MG63 (cell line): ENCODE results near the gene ADAM19. TPM values are rescaled to one million over a fixed set of nuclear protein-coding genes. Genes with fewer than 3 reads are reported as not detected.
"Not testable (repeated sequence)": the region's sequence is repeated elsewhere in the genome, so short reads cannot be mapped to it uniquely, and the experiment has no call there.

Experiments used
- DNase-seq: peaks from one replicate; pipeline ENCODE4 v3.0.0-alpha.2; 2020
- H3K27me3 ChIP-seq: fragments of 250-450 bp; sonication (Bioruptor Pico); 2 replicates; pipeline ENCODE4 v1.5.1; 2020; ENCODE audit warnings: mild to moderate bottlenecking, moderate library complexity
- H3K36me3 ChIP-seq: fragments of 250-450 bp; sonication (Bioruptor Pico); 2 replicates; pipeline ENCODE4 v1.5.1; 2020; ENCODE audit warnings: mild to moderate bottlenecking, moderate library complexity
- H3K4me3 ChIP-seq: fragments of 250-450 bp; sonication (Bioruptor Pico); 2 replicates; pipeline ENCODE4 v1.5.1; 2020; ENCODE audit warnings: mild to moderate bottlenecking, moderate library complexity
- H3K9me3 ChIP-seq: fragments of 250-450 bp; sonication (Bioruptor Pico); 2 replicates; pipeline ENCODE4 v1.5.1; 2020; ENCODE audit warnings: mild to moderate bottlenecking, moderate library complexity
- total RNA-seq: library from RNA; depleted of rRNA; stranded (reverse); fragments of >200 nt; shearing (Covaris generic); gene quantifications from 2 replicates; pipeline ENCODE4 v1.2.3, GENCODE V29; 2014; ENCODE audit warnings: low replicate concordance

The ADAM19 gene
- total RNA-seq, 1 experiment from 2014 or later: 16.4 TPM

DNA sequence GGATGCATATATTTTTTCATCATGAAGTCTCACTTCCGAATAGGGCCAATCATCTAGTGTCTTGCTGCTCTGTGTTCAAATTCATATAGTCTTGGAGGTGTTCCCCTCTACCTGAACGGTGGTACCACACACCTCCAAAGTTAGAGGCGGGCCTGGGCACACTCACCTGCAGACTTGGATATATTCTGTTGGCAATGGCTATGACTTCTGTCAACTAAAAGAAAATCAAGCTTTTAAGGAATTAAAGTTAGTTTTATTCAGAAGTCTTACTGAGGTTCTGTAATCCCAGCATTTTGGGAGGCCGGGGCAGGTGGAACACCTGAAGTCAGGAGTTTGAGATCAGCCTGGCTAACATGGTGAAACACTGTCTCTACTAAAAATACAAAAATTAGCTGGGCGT is 118.2 kb downstream of the ADAM19 start:
- peaks cover 6% of the 10 kb centered on the region for H3K27me3 ChIP-seq
- H3K4me3 ChIP-seq: no peak overlapping the region
- H3K9me3 ChIP-seq: no peaks in the 10 kb centered on the region
- no peaks in the 10 kb centered on the region for H3K36me3 ChIP-seq
- DNase-seq: no peak

DNA sequence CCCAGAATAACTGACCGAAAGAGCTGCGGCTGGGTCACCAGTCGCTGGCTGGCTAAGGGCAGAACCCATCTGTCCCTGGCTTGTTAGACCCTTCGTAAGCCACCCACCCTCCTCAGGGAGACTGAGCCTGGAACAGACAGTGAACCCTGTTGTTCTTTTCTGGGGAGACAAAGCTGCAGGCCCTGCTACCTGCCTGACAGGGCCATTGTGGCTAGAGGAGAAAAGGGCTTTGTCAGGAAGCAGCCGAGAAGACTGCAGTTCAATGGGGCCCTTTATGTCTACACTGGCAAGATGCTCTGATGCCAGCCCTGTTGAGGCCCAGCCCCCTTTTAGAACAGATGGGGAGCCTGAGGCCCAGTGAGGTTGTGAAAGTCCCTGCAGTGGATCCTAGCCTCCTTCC is 119.3 kb downstream of the ADAM19 start:
- DNase-seq: no peak
- Histone ChIP-seq H3K36me3 (no peaks in the 10 kb centered on the region), H3K4me3 (no peak overlapping the region), H3K9me3 (no peaks in the 10 kb centered on the region), H3K27me3 (peaks cover 6% of the 10 kb centered on the region)

DNA sequence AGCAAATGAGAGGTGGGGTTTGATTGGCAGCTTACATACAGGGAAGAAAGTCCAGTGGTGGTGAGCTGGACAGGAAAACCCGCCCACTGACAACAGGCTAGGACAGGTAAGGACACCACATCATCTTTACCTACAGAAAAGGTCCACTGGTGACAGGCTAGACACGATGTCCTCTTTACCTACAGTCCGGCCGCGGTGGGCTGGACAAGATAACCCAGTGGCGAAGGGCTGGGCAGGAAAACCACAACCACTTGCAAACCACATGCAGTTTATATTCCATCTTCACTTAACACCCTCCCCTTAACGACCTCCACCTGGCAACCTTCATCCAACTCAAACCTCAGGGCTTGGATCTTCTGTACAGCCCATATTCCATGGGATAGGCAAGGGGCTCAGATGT is 120.5 kb downstream of the ADAM19 start:
- H3K9me3 ChIP-seq: no peaks in the 10 kb centered on the region
- no peak overlapping the region for H3K4me3 ChIP-seq
- DNase-seq: no peak
- H3K27me3 ChIP-seq: no peaks in the 10 kb centered on the region; the same call in 1 of the 2 replicates
- H3K36me3 ChIP-seq: no peaks in the 10 kb centered on the region

DNA sequence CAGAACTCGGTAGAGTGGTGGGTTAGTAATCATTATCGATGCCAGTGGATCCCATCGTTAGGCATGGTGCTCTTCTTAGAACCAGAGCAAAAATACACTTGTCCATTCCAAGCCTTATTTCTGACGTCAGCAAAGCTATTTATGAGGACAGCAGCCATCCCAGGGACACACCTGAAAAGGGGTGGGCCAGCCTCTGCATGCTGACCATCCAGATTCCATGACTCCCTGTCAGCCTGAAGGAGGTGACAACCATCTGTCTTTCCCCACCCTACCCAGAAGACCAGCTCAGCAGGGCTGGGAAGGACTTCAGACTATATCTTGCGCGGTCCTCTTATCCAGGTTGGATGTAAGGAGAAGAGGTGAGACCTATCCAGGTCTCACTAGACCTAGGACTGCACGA is 121.3 kb downstream of the ADAM19 start:
- Histone ChIP-seq H3K27me3 (no peaks in the 10 kb centered on the region), H3K36me3 (no peaks in the 10 kb centered on the region), H3K4me3 (no peak overlapping the region), H3K9me3 (no peaks in the 10 kb centered on the region)
- DNase-seq: no peak

DNA sequence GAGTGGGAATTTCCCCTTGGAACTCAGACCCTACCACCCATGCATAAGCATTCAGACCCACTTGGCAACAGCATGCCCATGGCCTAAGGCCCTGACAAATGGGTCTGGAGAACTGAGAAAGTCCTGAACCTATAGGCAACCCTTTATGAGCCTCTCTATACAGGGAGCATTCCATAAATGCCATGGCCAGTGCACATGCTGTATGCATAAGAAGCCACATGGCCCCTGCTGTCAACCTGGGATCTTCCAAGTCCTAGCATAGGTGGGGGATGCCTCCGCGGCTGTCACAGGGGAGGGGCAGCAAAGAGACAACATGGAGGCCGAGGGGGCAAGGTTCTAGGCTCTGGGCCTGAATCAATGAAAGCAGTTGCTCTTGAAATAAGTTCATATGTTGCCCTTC is 123.8 kb downstream of the ADAM19 start:
- H3K36me3 ChIP-seq: no peaks in the 10 kb centered on the region
- H3K27me3 ChIP-seq: no peaks in the 10 kb centered on the region
- H3K4me3 ChIP-seq: no peak overlapping the region
- H3K9me3 ChIP-seq: no peaks in the 10 kb centered on the region
- no peak for DNase-seq

DNA sequence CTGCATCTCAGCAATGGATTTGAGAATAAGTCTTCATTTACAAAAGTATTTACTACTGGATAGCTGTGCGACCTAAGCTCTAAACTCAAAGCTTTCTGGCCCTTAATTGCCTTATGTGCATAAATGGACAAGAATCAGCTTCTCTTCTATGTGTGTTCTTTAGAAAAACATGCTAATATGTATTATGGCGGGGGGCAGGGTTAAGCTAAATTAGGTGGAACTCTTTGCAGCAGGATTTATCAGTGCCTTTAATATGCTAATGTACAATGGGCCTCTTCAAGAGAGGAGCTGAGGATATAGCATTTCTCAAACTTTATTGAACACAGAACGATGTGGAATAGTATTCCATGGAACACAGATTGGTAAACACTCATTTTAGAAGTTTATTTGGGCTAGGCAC is 125.6 kb downstream of the ADAM19 start:
- no peak for DNase-seq
- H3K4me3 ChIP-seq: no peak overlapping the region

DNA sequence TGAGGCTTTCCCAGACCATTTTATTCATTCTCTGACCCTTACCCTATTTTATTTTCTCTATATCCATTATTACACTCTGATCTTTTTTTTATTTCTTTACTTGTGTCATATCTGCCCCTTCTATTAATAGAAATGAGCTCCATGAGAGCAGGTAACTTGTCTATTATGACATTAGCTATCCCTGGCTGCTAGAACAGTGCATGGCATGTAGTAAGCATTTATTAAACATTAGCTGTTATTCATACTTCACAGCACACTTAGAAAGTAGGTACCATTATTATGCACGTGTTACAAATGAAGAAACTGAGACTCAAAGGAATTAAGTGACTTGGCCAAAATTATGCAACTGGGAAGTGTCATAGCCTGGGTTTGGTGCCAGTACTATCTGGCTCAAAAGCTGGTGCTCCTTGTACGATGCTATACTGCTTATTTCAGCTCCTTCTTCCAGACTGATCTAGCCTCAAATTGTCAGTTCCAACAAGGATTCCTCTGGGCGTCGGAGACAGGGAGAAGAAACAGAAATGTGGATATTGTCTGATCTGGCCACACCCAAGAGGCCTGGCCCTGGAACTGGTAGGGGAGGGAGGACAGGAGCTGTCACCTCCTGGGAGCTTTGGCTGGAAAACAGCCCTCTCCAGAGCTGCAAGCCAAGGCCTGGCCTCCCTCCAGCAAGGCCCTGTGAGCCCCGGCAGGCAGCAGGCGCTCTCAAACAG is 126.4 kb downstream of the ADAM19 start:
- Histone ChIP-seq H3K36me3 (no peaks in the 10 kb centered on the region), H3K27me3 (no peaks in the 10 kb centered on the region), H3K4me3 (no peak overlapping the region), H3K9me3 (no peaks in the 10 kb centered on the region)
- no peak for DNase-seq

More for the DNA sequence above, 125.6 kb downstream of the ADAM19 start:
- Histone ChIP-seq H3K9me3 (no peaks in the 10 kb centered on the region), H3K36me3 (no peaks in the 10 kb centered on the region), H3K27me3 (no peaks in the 10 kb centered on the region)

DNA sequence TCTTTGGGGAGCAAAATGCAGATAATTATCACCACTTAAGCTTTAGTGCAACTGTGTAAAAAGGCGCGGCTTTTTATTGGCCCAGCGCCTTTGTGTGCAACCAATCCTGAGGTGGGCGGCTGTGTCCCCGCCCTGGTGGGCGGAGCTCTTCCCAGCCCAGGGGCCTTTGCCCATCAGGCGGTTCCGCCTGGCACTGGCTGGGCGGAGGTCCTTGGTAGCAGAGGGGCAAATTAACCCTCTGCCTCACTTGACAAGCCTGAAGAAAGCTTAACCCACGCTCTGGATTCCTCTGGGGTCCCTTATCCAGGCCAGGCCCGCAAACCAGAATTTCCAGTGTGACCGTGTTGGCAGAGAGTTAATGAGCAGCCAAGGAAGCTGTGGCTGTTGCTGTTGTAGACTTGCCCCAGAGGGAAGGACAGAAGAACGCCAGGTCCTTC is 128.4 kb downstream of the ADAM19 start:
- Histone ChIP-seq H3K4me3 (no peak overlapping the region), H3K36me3 (no peaks in the 10 kb centered on the region), H3K27me3 (no peaks in the 10 kb centered on the region), H3K9me3 (no peaks in the 10 kb centered on the region)
- DNase-seq: no peak

DNA sequence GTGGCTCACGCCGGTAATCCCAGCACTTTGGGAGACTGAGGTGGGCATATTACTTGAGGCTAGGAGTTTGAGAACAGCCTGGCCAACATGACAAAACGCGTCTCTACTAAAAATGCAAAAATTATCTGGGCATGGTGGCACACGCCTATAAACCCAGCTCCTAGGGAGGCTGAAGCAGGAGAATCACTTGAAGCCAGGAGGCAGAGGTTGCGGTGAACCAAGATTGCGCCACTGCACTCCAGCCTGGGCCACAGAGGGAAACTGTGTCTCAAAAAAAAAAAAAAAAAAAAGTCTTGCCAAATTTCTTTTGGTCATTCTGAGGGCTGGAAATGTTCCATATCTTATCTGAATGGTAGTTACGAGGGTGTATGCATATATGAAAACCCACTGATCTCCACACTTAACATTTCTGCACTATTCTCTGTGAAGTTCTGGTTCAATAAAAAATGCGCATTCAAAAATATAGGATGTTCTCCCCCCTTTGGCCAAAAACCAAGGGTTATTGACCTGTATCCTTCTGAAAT is 129.1 kb downstream of the ADAM19 start:
- no peaks in the 10 kb centered on the region for H3K36me3 ChIP-seq
- DNase-seq: no peak
- no peaks in the 10 kb centered on the region for H3K9me3 ChIP-seq
- no peaks in the 10 kb centered on the region for H3K27me3 ChIP-seq
- H3K4me3 ChIP-seq: no peak overlapping the region

DNA sequence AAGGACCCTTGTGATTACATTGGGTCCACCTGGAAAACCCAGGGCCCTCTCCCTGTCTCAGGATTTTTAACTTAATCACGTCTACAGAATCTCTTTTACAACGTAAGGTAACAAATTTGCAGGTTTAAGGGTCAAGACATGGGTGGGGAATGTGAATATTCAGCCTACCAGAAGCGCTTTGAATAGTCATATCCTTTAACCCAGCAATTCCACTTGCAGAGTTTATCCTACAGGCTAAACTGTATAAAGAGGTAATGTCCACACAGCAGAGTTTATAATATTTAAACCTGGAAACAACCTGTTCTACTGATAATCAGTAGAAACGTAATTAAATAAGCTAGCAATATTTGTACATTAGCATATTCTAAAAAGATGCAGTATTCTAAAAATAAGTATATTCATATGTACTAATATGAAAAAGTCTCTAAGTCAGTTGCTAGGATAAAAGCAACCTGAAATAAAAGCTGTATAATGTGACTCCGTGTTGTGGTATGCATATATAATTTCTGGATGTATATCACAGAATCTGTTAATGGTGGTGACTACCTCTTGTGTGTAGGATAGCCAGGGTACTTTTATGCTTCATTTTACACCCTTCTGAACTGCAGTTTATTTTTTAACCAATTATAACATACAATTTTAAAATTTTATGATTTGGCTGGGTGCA is 129.7 kb downstream of the ADAM19 start:
- H3K36me3 ChIP-seq: no peaks in the 10 kb centered on the region
- no peak overlapping the region for H3K4me3 ChIP-seq
- H3K9me3 ChIP-seq: no peaks in the 10 kb centered on the region
- DNase-seq: no peak
- no peaks in the 10 kb centered on the region for H3K27me3 ChIP-seq

DNA sequence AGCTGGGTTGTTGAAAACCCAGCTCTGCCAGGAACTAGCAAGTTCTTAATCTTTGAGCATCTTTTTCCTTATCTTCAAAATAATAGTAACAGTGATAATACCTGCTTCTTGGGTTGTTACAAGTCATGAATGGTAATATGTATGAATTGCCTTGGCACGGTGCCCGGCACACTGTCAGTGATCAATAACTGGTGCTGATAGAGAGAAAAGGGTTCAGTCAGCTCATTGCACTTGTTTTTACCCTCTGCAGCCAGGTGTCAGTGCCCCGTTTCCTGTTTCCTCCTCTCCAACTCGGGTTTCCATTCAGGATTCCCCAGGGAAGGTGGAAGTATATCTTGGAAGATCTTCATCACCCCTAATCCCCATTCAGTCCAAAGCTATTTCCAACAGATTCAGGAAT is 131.4 kb downstream of the ADAM19 start:
- DNase-seq: no peak
- Histone ChIP-seq H3K4me3 (no peak overlapping the region), H3K27me3 (no peaks in the 10 kb centered on the region), H3K36me3 (no peaks in the 10 kb centered on the region), H3K9me3 (no peaks in the 10 kb centered on the region)

DNA sequence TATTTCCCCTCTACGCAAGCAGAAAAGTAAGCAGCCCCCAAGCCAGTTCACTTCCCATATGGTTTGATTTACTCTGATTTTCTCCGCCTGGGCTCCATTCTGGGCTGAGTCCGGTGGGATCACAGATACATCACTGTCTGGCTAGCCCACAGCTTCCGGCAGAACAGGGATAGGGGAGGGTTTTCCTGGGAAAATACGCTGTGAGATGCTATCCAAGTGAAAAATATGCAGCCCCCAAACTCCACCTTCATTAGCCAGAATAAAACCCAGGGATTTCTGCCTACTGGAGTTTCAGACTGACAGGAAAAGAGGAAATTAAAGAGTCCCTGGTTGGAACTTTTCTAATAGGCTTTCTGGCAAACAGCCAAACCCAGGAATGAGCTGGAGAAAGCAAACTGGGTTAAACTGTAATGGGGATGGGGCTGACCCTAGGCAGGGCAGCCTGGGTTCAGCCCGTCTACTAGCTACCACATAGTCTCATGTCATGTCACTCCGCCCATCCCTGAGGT is 132.5 kb downstream of the ADAM19 start:
- Histone ChIP-seq H3K36me3 (no peaks in the 10 kb centered on the region), H3K9me3 (0 out of 2 replicates have a peak, but pooled peaks cover 4% of the 10 kb centered on the region), H3K4me3 (no peak overlapping the region), H3K27me3 (no peaks in the 10 kb centered on the region)
- no peak for DNase-seq

DNA sequence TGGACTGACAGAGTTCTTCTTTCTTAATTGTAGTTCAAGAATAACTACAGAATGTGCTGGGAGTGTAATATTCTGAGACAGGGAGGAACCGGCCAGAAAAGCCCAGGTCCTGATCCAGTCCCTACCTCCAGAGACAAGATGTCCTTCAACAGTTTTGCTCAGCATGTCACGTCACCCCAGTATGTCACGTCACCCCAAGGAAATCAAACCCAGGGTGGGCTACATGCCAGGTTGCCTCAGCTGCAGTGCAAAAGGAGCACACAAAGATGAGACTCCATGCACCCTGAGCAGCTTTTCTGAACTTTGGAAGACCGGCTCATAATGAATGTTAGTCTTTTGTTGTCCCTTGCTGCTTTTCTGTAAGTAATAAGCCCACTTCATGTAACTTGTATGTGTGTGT is 141.5 kb downstream of the ADAM19 start:
- DNase-seq: no peak
- peaks cover 9% of the 10 kb centered on the region; the same call in 1 of the 2 replicates for H3K9me3 ChIP-seq
- H3K36me3 ChIP-seq: no peaks in the 10 kb centered on the region
- no peak overlapping the region for H3K4me3 ChIP-seq
- no peaks in the 10 kb centered on the region for H3K27me3 ChIP-seq

DNA sequence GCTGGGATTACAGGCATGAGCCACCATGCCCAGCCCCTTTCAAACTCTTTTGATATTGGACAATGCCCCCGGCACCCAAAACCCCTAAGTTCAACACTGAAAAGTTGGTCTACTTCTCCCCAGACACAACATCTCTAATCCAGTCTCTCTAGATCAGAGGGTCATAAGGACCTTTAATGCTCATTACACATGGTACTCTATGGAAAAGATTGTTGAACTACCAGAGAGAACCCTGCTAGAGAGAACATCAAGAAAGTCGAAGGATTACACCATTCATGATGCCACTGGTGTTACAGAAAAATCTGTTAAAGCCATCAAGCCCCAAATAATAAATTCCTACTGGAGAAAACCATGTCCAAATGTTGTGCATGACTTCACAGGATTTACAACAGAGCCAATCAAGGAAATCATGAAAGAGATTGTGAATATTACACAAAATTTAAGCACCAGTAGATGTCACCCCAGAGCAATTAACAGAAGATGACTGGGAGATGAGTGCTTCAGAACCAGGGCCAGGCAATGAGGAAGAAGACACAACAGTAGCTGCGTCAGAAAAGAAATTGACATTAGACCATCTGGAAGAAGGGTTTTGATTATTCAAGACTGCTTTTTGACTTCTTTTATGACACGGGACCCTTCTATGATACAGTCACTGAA is 143.9 kb downstream of the ADAM19 start:
- Histone ChIP-seq H3K27me3 (no peaks in the 10 kb centered on the region), H3K9me3 (peaks cover 8% of the 10 kb centered on the region), H3K4me3 (no peak overlapping the region), H3K36me3 (no peaks in the 10 kb centered on the region)
- peak; percentile 27 for DNase-seq

DNA sequence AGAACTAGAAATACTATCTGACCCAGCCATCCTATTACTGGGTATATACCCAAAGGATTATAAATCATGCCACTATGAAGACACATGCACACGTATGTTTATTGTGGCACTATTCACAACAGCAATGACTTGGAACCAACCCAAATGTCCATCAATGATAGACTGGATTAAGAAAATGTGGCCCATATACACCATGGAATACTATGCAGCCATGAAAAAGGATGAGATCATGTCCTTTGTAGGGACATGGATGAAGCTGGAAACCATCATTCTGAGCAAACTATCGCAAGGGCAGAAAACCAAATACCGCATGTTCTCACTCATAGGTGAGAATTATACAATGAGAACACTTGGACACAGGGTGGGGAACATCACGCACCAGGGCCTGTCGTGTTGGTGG is 145.7 kb downstream of the ADAM19 start:
- not testable (repeated sequence) for H3K27me3 ChIP-seq, H3K36me3 ChIP-seq, H3K4me3 ChIP-seq, DNase-seq
- peaks cover 14% of the 10 kb centered on the region for H3K9me3 ChIP-seq
